Neural progenitor cell (in vitro differentiated cells): ENCODE results near the gene PANX1. TPM values are rescaled to one million over a fixed set of nuclear protein-coding genes. Genes with fewer than 3 reads are reported as not detected.

ENCODE experiments used
- DNase-seq: peaks from one replicate; pipeline ENCODE4 v3.0.0-alpha.2; 2016; ENCODE audit warnings: low spot score
- H2AFZ ChIP-seq: fragments of 200-600 bp; sonication (generic); replicated peaks from 2 replicates; pipeline ENCODE4 v1.6.1; 2016; ENCODE audit warnings: antibody characterized with exemption
- H3F3A ChIP-seq: fragments of 200-600 bp; sonication (generic); 2 replicates; pipeline ENCODE4 v1.6.1; 2016; ENCODE audit warnings: antibody characterized with exemption, low read depth
- H3K27ac ChIP-seq: fragments of 200-600 bp; sonication (generic); 2 replicates; pipeline ENCODE4 v1.5.1; 2016; ENCODE audit warnings: mild to moderate bottlenecking
- H3K27me3 ChIP-seq: fragments of 200-600 bp; sonication (generic); 2 replicates; pipeline ENCODE4 v1.6.1; 2016; ENCODE audit warnings: mild to moderate bottlenecking, moderate library complexity
- H3K36me3 ChIP-seq: fragments of 200-600 bp; sonication (generic); 2 replicates; pipeline ENCODE4 v1.5.1; 2016
- H3K4me1 ChIP-seq: fragments of 200-600 bp; sonication (generic); 2 replicates; pipeline ENCODE4 v1.6.1; 2016; ENCODE audit warnings: mixed run types
- H3K4me2 ChIP-seq: fragments of 200-600 bp; sonication (generic); 2 replicates; pipeline ENCODE4 v1.6.1; 2016
- H3K4me3 ChIP-seq: fragments of 200-600 bp; sonication (generic); 2 replicates; pipeline ENCODE4 v1.5.1; 2016
- H3K79me2 ChIP-seq: fragments of 200-600 bp; sonication (generic); 2 replicates; pipeline ENCODE4 v1.6.1; 2016; ENCODE audit warnings: low read depth
- H3K9ac ChIP-seq: fragments of 200-600 bp; sonication (generic); 2 replicates; pipeline ENCODE4 v1.6.1; 2016
- H3K9me3 ChIP-seq: fragments of 200-600 bp; sonication (generic); 2 replicates; pipeline ENCODE4 v1.5.1; 2016; ENCODE audit warnings: low read depth
- H4K20me1 ChIP-seq: fragments of 200-600 bp; sonication (generic); 2 replicates; pipeline ENCODE4 v1.6.1; 2016; ENCODE audit warnings: low read depth
- H3K27ac Mint-ChIP-seq: 3 replicates; pipeline ENCODE4 v1.8.0; 2021; ENCODE audit warnings: mixed read lengths
- H3K27me3 Mint-ChIP-seq: 2 replicates; pipeline ENCODE4 v1.8.0; 2022; ENCODE audit warnings: low read depth, mild to moderate bottlenecking, inconsistent platforms, moderate library complexity, mixed read lengths; ENCODE audit not compliant: insufficient read depth
- H3K36me3 Mint-ChIP-seq: 3 replicates; pipeline ENCODE4 v1.8.0; 2021; ENCODE audit warnings: mixed read lengths
- H3K4me1 Mint-ChIP-seq: 3 replicates; pipeline ENCODE4 v1.8.0; 2021; ENCODE audit warnings: mixed read lengths
- H3K4me3 Mint-ChIP-seq: 3 replicates; pipeline ENCODE4 v1.8.0; 2021; ENCODE audit warnings: mild to moderate bottlenecking, moderate library complexity, mixed read lengths
- H3K9me3 Mint-ChIP-seq: 3 replicates; pipeline ENCODE4 v1.8.0; 2020; ENCODE audit warnings: mixed read lengths
- EZH2 ChIP-seq: fragments of 200-600 bp; sonication (generic); IDR thresholded peaks from 2 replicates; pipeline ENCODE4 v1.6.1; 2017; ENCODE audit warnings: antibody characterized with exemption, mild to moderate bottlenecking, moderate library complexity
- EZH2phosphoT487 ChIP-seq: fragments of 200-600 bp; sonication (generic); IDR thresholded peaks from 2 replicates; pipeline ENCODE4 v1.6.1; 2017; ENCODE audit warnings: antibody characterized with exemption
- total RNA-seq: library from RNA; depleted of rRNA; stranded (reverse); fragments of >200 nt; gene quantifications from 2 replicates; pipeline ENCODE4 v1.2.3, GENCODE V29; 2015; ENCODE audit warnings: low replicate concordance
- TF ChIP-seq, protein P1 (sequence below): fragments of 200-600 bp; sonication (generic); IDR thresholded peaks from 2 replicates; pipeline ENCODE4 v1.5.1; 2017; ENCODE audit warnings: antibody characterized with exemption, mild to moderate bottlenecking

The PANX1 gene
- total RNA-seq, 1 donor from 2014 or later: 26.4 TPM

DNA sequence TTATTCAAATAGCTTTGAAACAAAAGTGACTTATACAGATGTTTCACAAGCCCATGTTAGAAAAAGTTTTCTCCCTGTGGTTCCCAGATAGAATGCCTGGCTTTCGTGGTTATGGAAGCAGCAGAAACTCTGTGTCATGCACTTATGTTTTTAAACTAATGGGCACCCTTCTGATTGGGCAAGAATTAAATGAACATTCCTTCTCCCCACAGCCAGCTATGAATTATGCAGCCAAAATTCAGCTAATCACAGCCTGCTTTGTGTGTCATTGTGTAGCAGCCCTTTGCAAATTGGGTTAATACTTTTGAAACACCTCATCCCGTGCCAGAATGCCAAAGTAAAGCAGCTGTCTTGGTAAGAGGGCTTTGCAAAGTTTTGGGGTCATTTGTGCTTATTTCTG lies 46.9 kb downstream of the PANX1 start:
- H4K20me1 ChIP-seq: peaks cover 10% of the 10 kb centered on the region
- H3K79me2 ChIP-seq: peaks cover 71% of the 10 kb centered on the region
- H3K36me3 ChIP-seq: peaks cover 2% of the 10 kb centered on the region
- no peak overlapping the region for H3K4me2 ChIP-seq
- no peaks in the 10 kb centered on the region for H3K27me3 ChIP-seq
- H3K4me3 ChIP-seq: no peak overlapping the region
- TF ChIP-seq EZH2: no peak
- no peak for TF ChIP-seq EZH2phosphoT487
- TF ChIP-seq, protein P1, sequence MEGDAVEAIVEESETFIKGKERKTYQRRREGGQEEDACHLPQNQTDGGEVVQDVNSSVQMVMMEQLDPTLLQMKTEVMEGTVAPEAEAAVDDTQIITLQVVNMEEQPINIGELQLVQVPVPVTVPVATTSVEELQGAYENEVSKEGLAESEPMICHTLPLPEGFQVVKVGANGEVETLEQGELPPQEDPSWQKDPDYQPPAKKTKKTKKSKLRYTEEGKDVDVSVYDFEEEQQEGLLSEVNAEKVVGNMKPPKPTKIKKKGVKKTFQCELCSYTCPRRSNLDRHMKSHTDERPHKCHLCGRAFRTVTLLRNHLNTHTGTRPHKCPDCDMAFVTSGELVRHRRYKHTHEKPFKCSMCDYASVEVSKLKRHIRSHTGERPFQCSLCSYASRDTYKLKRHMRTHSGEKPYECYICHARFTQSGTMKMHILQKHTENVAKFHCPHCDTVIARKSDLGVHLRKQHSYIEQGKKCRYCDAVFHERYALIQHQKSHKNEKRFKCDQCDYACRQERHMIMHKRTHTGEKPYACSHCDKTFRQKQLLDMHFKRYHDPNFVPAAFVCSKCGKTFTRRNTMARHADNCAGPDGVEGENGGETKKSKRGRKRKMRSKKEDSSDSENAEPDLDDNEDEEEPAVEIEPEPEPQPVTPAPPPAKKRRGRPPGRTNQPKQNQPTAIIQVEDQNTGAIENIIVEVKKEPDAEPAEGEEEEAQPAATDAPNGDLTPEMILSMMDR: no peak
- no peak overlapping the region for H3K9ac ChIP-seq
- H3K27ac ChIP-seq: no peak overlapping the region
- peaks cover 2% of the 10 kb centered on the region for H3K4me1 Mint-ChIP-seq
- H3K4me1 ChIP-seq: no peaks in the 10 kb centered on the region
- H3K4me3 Mint-ChIP-seq: no peak overlapping the region
- no peak overlapping the region for H2AFZ ChIP-seq
- H3K27ac Mint-ChIP-seq: no peak overlapping the region
- H3K9me3 ChIP-seq: no peaks in the 10 kb centered on the region
- no peaks in the 10 kb centered on the region for H3F3A ChIP-seq
- no peak for DNase-seq
- no peaks in the 10 kb centered on the region for H3K9me3 Mint-ChIP-seq
- peaks cover 42% of the 10 kb centered on the region for H3K36me3 Mint-ChIP-seq
- H3K27me3 Mint-ChIP-seq: no peaks in the 10 kb centered on the region

DNA sequence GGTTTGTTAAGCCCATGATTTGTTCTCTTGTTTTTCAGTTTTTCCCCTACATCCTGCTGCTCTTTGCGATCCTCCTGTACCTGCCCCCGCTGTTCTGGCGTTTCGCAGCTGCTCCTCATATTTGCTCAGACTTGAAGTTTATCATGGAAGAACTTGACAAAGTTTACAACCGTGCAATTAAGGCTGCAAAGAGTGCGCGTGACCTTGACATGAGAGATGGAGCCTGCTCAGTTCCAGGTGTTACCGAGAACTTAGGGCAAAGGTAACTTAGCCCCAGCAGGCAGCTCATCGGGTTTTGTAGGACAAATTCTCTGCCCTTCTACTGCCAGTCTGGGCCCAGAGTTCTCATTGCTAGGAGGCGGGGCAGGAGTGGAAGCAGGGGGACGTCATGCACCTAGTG lies 49.7 kb downstream of the PANX1 start:
- no peaks in the 10 kb centered on the region for H4K20me1 ChIP-seq
- Mint-ChIP-seq H3K4me1 (peaks cover 2% of the 10 kb centered on the region), H3K27me3 (no peaks in the 10 kb centered on the region), H3K27ac (no peak overlapping the region), H3K4me3 (no peak overlapping the region), H3K9me3 (no peaks in the 10 kb centered on the region), H3K36me3 (peaks cover 36% of the 10 kb centered on the region)
- peaks cover 17% of the 10 kb centered on the region for H3K36me3 ChIP-seq
- H3K79me2 ChIP-seq: peaks cover 44% of the 10 kb centered on the region
- no peak overlapping the region for H3K27ac ChIP-seq
- no peak overlapping the region for H3K4me3 ChIP-seq
- no peaks in the 10 kb centered on the region for H3K9me3 ChIP-seq
- no peak overlapping the region for H3K4me2 ChIP-seq
- H3K9ac ChIP-seq: no peak overlapping the region
- H2AFZ ChIP-seq: no peak overlapping the region
- no peaks in the 10 kb centered on the region for H3K4me1 ChIP-seq
- no peaks in the 10 kb centered on the region for H3F3A ChIP-seq
- DNase-seq: no peak
- no peaks in the 10 kb centered on the region for H3K27me3 ChIP-seq
- TF ChIP-seq EZH2phosphoT487 (no peak), EZH2 (no peak)
- TF ChIP-seq, protein P1: no peak

DNA sequence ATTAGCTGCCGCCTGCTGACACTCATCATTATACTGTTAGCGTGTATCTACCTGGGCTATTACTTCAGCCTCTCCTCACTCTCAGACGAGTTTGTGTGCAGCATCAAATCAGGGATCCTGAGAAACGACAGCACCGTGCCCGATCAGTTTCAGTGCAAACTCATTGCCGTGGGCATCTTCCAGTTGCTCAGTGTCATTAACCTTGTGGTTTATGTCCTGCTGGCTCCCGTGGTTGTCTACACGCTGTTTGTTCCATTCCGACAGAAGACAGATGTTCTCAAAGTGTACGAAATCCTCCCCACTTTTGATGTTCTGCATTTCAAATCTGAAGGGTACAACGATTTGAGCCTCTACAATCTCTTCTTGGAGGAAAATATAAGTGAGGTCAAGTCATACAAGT lies 51.1 kb downstream of the PANX1 start:
- H3K27ac ChIP-seq: no peak overlapping the region
- H3K9ac ChIP-seq: no peak overlapping the region
- H3K4me3 ChIP-seq: no peak overlapping the region
- H3K27ac Mint-ChIP-seq: no peak overlapping the region
- H3F3A ChIP-seq: no peaks in the 10 kb centered on the region
- no peak overlapping the region for H3K4me2 ChIP-seq
- H3K9me3 Mint-ChIP-seq: no peaks in the 10 kb centered on the region
- H3K27me3 Mint-ChIP-seq: no peaks in the 10 kb centered on the region
- no peak overlapping the region for H2AFZ ChIP-seq
- peaks cover 35% of the 10 kb centered on the region for H3K36me3 Mint-ChIP-seq
- H3K4me3 Mint-ChIP-seq: no peak overlapping the region
- no peaks in the 10 kb centered on the region for H3K4me1 ChIP-seq
- TF ChIP-seq EZH2: no peak
- TF ChIP-seq, protein P1: no peak
- TF ChIP-seq EZH2phosphoT487: no peak
- no peak for DNase-seq
- H4K20me1 ChIP-seq: no peaks in the 10 kb centered on the region
- no peaks in the 10 kb centered on the region for H3K27me3 ChIP-seq
- no peaks in the 10 kb centered on the region for H3K9me3 ChIP-seq
- peaks cover 17% of the 10 kb centered on the region for H3K36me3 ChIP-seq
- H3K79me2 ChIP-seq: peaks cover 39% of the 10 kb centered on the region
- H3K4me1 Mint-ChIP-seq: peaks cover 4% of the 10 kb centered on the region
